Adrenal gland (tissue), 12 donors: ENCODE results near the gene ABHD14A. TPM values are rescaled to one million over a fixed set of nuclear protein-coding genes. Genes with fewer than 3 reads are reported as not detected.

Source experiments
- DNase-seq, 7 donors: peaks; one replicate each; pipeline ENCODE4 v3.0.0-alpha.2; 2019 to 2020
- H3K27ac ChIP-seq, 5 donors: fragments of 200-600 bp; sonication (generic) in 4 of 5; 1 replicate in 3 of 5; 2 replicates in 2 of 5; pipeline versions ENCODE4 v1.5.1 to v1.8.0; 2016 to 2020; ENCODE audit warnings: mild to moderate bottlenecking in 1 of 5
- H3K27me3 ChIP-seq: fragments of 200-600 bp; 2 replicates; pipeline ENCODE4 v1.8.0; 2021
- H3K36me3 ChIP-seq, 2 donors: fragments of 200-600 bp; replicated peaks in 1 of 2; 1 replicate in 1 of 2; 2 replicates in 1 of 2; pipeline versions ENCODE4 v1.5.1 to v1.8.0; 2018 to 2022
- H3K4me1 ChIP-seq, 2 donors: fragments of 200-600 bp; replicated peaks in 1 of 2; 1 replicate in 1 of 2; 2 replicates in 1 of 2; pipeline versions ENCODE4 v1.5.1 to v1.8.0; 2018 to 2021
- H3K4me3 ChIP-seq, 4 donors: fragments of 200-600 bp; sonication (generic) in 3 of 4; one replicate each; pipeline ENCODE4 v1.5.1; 2016 to 2018
- H3K9me3 ChIP-seq, 3 donors: fragments of 200-600 bp; sonication (generic) in 1 of 3; replicated peaks in 1 of 3; 1 replicate in 2 of 3; 2 replicates in 1 of 3; pipeline versions ENCODE4 v1.5.1 to v1.8.0; 2016 to 2021
- POLR2A ChIP-seq, 2 donors: fragments of 450-650 bp; IDR thresholded peaks; one replicate each; pipeline ENCODE4 v1.6.1; 2017; ENCODE audit warnings: antibody characterized with exemption in 2 of 2, mild to moderate bottlenecking in 2 of 2, moderate library complexity in 1 of 2
- WGBS, 4 donors: extraction: QIAGEN DNeasy Blood & Tissue Kit in 2 of 4; methylation state at CpG; one replicate each; pipeline versions ENCODE4 v1.1.5 to v1.1.7; 2013 to 2017; 5-methylcytosine and 5-hydroxymethylcytosine counted together
- intact Hi-C, 2 donors: fragments of 100-400 bp; cut with DNase I; formaldehyde crosslinking; loops; one replicate each; pipeline versions ENCODE4 v1.14.1 to v1.15.0; 2022 to 2023
- polyA plus RNA-seq, 3 donors: library from polyadenylated mRNA; stranded (reverse); fragments of 200-250 nt in 2 of 3; fragments of 350-450 nt in 1 of 3; fragmentation: Illumina TruSeq in 1 of 3; extraction: RNeasy Lipid Tissue Mini Kit (QIAGEN cat#74804) in 1 of 3; gene quantifications; one replicate each; pipeline ENCODE4 v1.2.3, GENCODE V29; 2013 to 2014
- small RNA-seq, 2 donors: library from RNA; depleted of rRNA; stranded (forward); fragments of <200 nt; gene quantifications; one replicate each; pipeline ENCODE3, GENCODE V24; 2016
- total RNA-seq, 9 donors: library from RNA; depleted of rRNA in 4 of 9; stranded (reverse); fragments of >200 nt in 4 of 9; fragments of 120-200 nt in 1 of 9; fragmentation: NEBNext Ultra II Directional in 1 of 9; extraction: Animal tissue kit (Norgen Biotek cat#: 25700) in 1 of 9; gene quantifications; one replicate each; pipeline versions ENCODE4 v1.1.0 to v1.2.4, GENCODE V29; 2013 to 2023
- TF ChIP-seq, protein P1 (sequence below), 6 experiments: fragments of 450-650 bp in 4 of 6; fragments of 200-600 bp in 2 of 6; sonication (generic) in 1 of 6; IDR thresholded peaks; 1 replicate in 5 of 6; 2 replicates in 1 of 6; pipeline versions ENCODE4 v1.5.1 to v1.8.0; 2016 to 2021; ENCODE audit warnings: antibody characterized with exemption in 6 of 6, mild to moderate bottlenecking in 2 of 6, moderate library complexity in 1 of 6
- donor health status: healthy with polysubstance abuse.
- donor health status: Bipolar disorder and iron deficiency.
- donor health status: DM: yes; HTN: yes; CAD: no.
- donor health status: DM: no; HTN: no; CAD: no.
- donor health status: DM: no; HTN: no; CAD: no.
- donor health status: DM: yes; HTN: yes; CAD: no.

ABHD14A gene
- total and polyA plus RNA-seq, 12 donors = 29.3 to 162 (median 77.1) TPM

DNA sequence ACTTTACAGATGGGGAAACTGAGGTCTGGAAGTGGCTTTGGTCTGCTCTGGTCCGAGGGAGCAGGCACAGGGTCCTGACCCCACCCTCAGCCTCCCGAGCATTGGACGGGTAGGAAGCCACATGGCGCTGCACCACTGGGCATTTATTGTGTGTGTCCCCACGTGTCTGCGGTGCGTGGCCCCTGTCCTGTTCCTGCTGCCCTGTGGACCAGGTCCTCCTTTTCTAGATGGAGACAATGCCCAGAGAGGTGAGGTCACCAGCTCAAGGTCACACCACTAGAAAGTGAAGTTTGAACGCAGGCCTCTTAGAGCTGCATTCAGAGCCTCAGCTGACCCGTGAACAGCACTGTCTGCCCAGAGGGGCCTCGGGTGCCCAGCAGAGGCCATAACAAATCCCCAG is 54.7 kb downstream of the ABHD14A start:
- Histone ChIP-seq H3K4me1 (peaks cover 0 to 31% of the 10 kb centered on the region in 2 donors), H3K9me3 (no peaks in the 10 kb centered on the region), H3K27me3 (no peaks in the 10 kb centered on the region), H3K4me3 (no peak overlapping the region), H3K36me3 (no peaks in the 10 kb centered on the region), H3K27ac (peak overlapping the region in 2 of 5 donors; percentile 79 to 86)
- 52 to 79% (median 74%) methylated on average over 2 to 10 of the region's 10 CpGs for WGBS, 4 donors
- peak in 1 of 7 donors; percentile 52 for DNase-seq
- intact Hi-C loops = no loop called here
- TF ChIP-seq POLR2A (IDR thresholded peaks at IDR 0.05) = no peak
- TF ChIP-seq, protein P1, sequence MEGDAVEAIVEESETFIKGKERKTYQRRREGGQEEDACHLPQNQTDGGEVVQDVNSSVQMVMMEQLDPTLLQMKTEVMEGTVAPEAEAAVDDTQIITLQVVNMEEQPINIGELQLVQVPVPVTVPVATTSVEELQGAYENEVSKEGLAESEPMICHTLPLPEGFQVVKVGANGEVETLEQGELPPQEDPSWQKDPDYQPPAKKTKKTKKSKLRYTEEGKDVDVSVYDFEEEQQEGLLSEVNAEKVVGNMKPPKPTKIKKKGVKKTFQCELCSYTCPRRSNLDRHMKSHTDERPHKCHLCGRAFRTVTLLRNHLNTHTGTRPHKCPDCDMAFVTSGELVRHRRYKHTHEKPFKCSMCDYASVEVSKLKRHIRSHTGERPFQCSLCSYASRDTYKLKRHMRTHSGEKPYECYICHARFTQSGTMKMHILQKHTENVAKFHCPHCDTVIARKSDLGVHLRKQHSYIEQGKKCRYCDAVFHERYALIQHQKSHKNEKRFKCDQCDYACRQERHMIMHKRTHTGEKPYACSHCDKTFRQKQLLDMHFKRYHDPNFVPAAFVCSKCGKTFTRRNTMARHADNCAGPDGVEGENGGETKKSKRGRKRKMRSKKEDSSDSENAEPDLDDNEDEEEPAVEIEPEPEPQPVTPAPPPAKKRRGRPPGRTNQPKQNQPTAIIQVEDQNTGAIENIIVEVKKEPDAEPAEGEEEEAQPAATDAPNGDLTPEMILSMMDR (IDR thresholded peaks at IDR 0.05) = no peak

Small RNA genes lying within 50 kb of the gene (small RNA-seq; reads per million reads assigned to genes)
- gene AC115284.1 = 0 reads per million in 2 donors

Other genes with a start within 250 kb of the ABHD14A start
- gene IQCF6, start 195.8 kb upstream of the ABHD14A start, total RNA-seq = not detected
- gene IQCF6, start 195.8 kb upstream of the ABHD14A start, polyA plus RNA-seq = not detected
- gene IQCF2, start 113.4 kb upstream of the ABHD14A start, total RNA-seq = not detected
- not detected for gene IQCF2, start 113.4 kb upstream of the ABHD14A start, polyA plus RNA-seq
- not detected for gene IQCF5, start 99.5 kb upstream of the ABHD14A start, total RNA-seq
- not detected for gene IQCF5, start 99.5 kb upstream of the ABHD14A start, polyA plus RNA-seq
- gene IQCF1, start 71.7 kb upstream of the ABHD14A start, total RNA-seq = not detected
- gene IQCF1, start 71.7 kb upstream of the ABHD14A start, polyA plus RNA-seq = not detected
- gene RRP9, start 33.2 kb upstream of the ABHD14A start, total RNA-seq = 10 to 100 TPM; 13.4 to 39.8 (median 19.3) TPM
- gene RRP9, start 33.2 kb upstream of the ABHD14A start, polyA plus RNA-seq = 10 to 100 TPM; 25.1 to 37.1 (median 32.7) TPM
- 10 to 100 TPM in 8 of 9 donors, 1 to 10 TPM in 1; 7.8 to 94.1 (median 72.4) TPM for gene PARP3, start 32.7 kb upstream of the ABHD14A start, total RNA-seq
- 10 to 100 TPM; 36.1 to 57.4 (median 56.3) TPM for gene PARP3, start 32.7 kb upstream of the ABHD14A start, polyA plus RNA-seq
- under 1 TPM in 7 of 9 donors, not detected in 2; 0.17 to 0.83 (median 0.38) TPM for gene GPR62, start 19.7 kb upstream of the ABHD14A start, total RNA-seq
- gene GPR62, start 19.7 kb upstream of the ABHD14A start, polyA plus RNA-seq = under 1 TPM; 0.13 to 0.40 (median 0.24) TPM
- 10 to 100 TPM; 15.7 to 41.3 (median 35.6) TPM for gene PCBP4, start 7.6 kb upstream of the ABHD14A start, total RNA-seq
- 100 to 1,000 TPM in 1 of 3 donors, 10 to 100 TPM in 2; 10.7 to 234 (median 87.3) TPM for gene PCBP4, start 7.6 kb upstream of the ABHD14A start, polyA plus RNA-seq
- 100 to 1,000 TPM in 6 of 9 donors, 10 to 100 TPM in 3; 40.0 to 177 (median 118) TPM for gene ABHD14B, start 1.0 kb upstream of the ABHD14A start, total RNA-seq
- gene ABHD14B, start 1.0 kb upstream of the ABHD14A start, polyA plus RNA-seq = 100 to 1,000 TPM in 2 of 3 donors, 10 to 100 TPM in 1; 91.8 to 175 (median 152) TPM
- gene ACY1, start 8.5 kb downstream of the ABHD14A start, total RNA-seq = 100 to 1,000 TPM in 2 of 9 donors, 10 to 100 TPM in 7; 50.7 to 122 (median 78.1) TPM
- 10 to 100 TPM; 37.3 to 92.4 (median 49.1) TPM for gene ACY1, start 8.5 kb downstream of the ABHD14A start, polyA plus RNA-seq
- 1,000 to 10,000 TPM; 1,018 to 1,982 (median 1,344) TPM for gene RPL29, start 20.8 kb downstream of the ABHD14A start, total RNA-seq
- gene RPL29, start 20.8 kb downstream of the ABHD14A start, polyA plus RNA-seq = 1,000 to 10,000 TPM in 2 of 3 donors, 100 to 1,000 TPM in 1; 947 to 3,421 (median 2,326) TPM
- 10 to 100 TPM in 8 of 9 donors, 1 to 10 TPM in 1; 5.5 to 35.0 (median 16.4) TPM for gene DUSP7, start 81.5 kb downstream of the ABHD14A start, total RNA-seq
- gene DUSP7, start 81.5 kb downstream of the ABHD14A start, polyA plus RNA-seq = 10 to 100 TPM in 1 of 3 donors, 1 to 10 TPM in 2; 5.7 to 10.0 (median 7.7) TPM
- 1 to 10 TPM; 2.9 to 8.4 (median 6.2) TPM for gene POC1A, start 179.4 kb downstream of the ABHD14A start, total RNA-seq
- 1 to 10 TPM; 2.0 to 6.4 (median 2.8) TPM for gene POC1A, start 179.4 kb downstream of the ABHD14A start, polyA plus RNA-seq
- 1,000 to 10,000 TPM in 1 of 9 donors, 100 to 1,000 TPM in 8; 233 to 3,700 (median 664) TPM for gene ALAS1, start 223.1 kb downstream of the ABHD14A start, total RNA-seq
- gene ALAS1, start 223.1 kb downstream of the ABHD14A start, polyA plus RNA-seq = 100 to 1,000 TPM in 2 of 3 donors, 10 to 100 TPM in 1; 64.9 to 849 (median 387) TPM